SKM-1 (cell line): ENCODE results near the gene ANKS3.

ENCODE experiments used
- DNase-seq: peaks from one replicate; lab custom pipeline; 2025; ENCODE audit not compliant: unreplicated experiment; lab: John Stamatoyannopoulos, UW

Gene ANKS3

GRCh38 chr16:4696905-4697847, 36.9 kb downstream of the ANKS3 start:
- DNase-seq: no peak

GRCh38 chr16:4696172-4696904, 37.7 kb downstream of the ANKS3 start:
- DNase-seq: no peak

GRCh38 chr16:4695473-4696171, 38.4 kb downstream of the ANKS3 start:
- DNase-seq: no peak

- no peak for DNase-seq
Observed at GRCh38 chr16:4694642-4695451, 39.2 kb downstream of the ANKS3 start.

- no peak for DNase-seq
Observed at GRCh38 chr16:4693956-4694641, 40.0 kb downstream of the ANKS3 start.

GRCh38 chr16:4693296-4693955, 40.6 kb downstream of the ANKS3 start, which contains the start of gene NUDT16L1:
NUDT16L1 (plus strand) TSS chr16:4693562; CDS start chr16:4693727, 165 bp downstream.
- DNase-seq: peak; percentile 92

- peak; percentile 21 for DNase-seq
Observed at GRCh38 chr16:4692460-4693295, 41.4 kb downstream of the ANKS3 start.

- no peak for DNase-seq
Observed at GRCh38 chr16:4691666-4692412, 42.2 kb downstream of the ANKS3 start.

GRCh38 chr16:4690946-4691665, 43.0 kb downstream of the ANKS3 start:
- DNase-seq: no peak

- no peak for DNase-seq
Observed at GRCh38 chr16:4689864-4690704, 44.0 kb downstream of the ANKS3 start.

GRCh38 chr16:4689091-4689671, 44.9 kb downstream of the ANKS3 start:
- DNase-seq: no peak

GRCh38 chr16:4688674-4689045, 45.4 kb downstream of the ANKS3 start:
- no peak for DNase-seq

- no peak for DNase-seq
Observed at GRCh38 chr16:4687946-4688673, 46.0 kb downstream of the ANKS3 start.

- DNase-seq: no peak
Observed at GRCh38 chr16:4687416-4687815, 46.7 kb downstream of the ANKS3 start.

- no peak for DNase-seq
Observed at GRCh38 chr16:4686497-4687210, 47.4 kb downstream of the ANKS3 start.
